Fibroblast of upper back skin (primary cell): ENCODE data around the gene LRRC71.

Source experiments
- DNase-seq: peaks from one replicate; pipeline ENCODE4 v3.0.0-alpha.2; 2013

Gene LRRC71

GRCh38 chr1:156953571-156953970 lies 33.1 kb downstream of the LRRC71 start:
- no peak for DNase-seq

DNA sequence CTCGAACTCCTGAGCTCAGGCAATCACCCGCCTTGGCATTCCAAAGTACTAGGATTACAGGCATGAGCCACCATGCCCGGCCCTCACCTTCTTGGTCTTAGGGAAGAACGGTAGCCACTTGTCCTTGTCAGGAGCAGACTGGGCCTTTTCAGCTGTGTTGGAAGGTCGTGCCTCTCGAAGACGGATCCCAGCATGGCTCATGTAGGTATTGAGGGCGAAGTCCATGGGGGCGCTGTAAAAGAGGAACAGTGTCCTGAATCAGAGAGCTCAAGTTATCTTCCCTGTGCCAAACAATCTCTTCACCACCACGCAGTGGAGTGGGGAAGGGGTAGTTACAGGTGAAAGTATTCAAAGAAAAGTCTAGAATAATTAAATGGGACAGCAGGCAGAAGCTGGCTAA lies 35.9 kb downstream of the LRRC71 start:
- no peak for DNase-seq

DNA sequence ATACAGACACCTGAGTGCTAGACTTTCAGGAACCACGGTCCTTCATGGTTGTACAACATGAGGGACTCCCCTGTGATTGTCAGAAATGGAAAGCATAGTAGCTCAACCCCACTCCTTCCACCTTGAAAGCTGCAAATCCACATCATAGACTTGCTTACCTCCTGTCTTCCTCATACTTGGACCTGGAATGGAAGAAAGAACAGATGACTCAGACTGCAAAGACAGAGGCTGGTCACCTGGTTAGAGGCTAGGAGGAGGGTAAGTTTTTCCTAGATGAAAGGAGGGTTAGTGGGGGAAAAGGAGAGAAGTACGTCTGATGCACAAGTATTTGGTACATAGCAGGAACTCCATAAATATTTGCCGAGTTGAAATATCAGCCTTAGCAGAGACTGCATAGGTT lies 37.2 kb downstream of the LRRC71 start:
- DNase-seq, result no peak

DNA sequence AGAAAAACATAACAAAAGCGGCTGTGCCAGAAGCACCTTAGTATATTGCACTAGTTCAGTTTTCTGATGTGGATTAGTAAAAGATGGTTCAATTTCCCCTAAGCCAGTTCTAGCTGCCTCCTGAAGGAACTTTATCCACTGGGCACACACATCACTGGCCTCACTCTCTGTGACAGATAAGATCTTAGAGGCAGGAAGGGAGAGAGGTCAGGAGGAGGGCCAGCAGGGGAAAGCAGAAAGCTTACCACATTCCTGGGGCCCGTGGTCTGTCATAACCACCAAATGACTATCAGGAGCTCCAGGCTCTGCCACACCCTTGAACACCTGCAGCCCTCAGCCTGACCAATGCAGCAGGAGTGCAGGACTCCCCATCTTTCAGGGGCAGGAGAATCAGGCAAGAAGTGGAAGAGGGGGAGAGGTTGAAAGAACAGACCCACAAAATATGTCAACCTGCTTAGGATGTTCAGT lies 37.8 kb downstream of the LRRC71 start:
- no peak for DNase-seq

- peak; percentile 35 for DNase-seq
These were observed 39.0 kb downstream of the LRRC71 start for GRCh38 chr1:156959414-156959813.

GRCh38 chr1:156959925-156960324 lies 39.5 kb downstream of the LRRC71 start:
- no peak for DNase-seq

DNA sequence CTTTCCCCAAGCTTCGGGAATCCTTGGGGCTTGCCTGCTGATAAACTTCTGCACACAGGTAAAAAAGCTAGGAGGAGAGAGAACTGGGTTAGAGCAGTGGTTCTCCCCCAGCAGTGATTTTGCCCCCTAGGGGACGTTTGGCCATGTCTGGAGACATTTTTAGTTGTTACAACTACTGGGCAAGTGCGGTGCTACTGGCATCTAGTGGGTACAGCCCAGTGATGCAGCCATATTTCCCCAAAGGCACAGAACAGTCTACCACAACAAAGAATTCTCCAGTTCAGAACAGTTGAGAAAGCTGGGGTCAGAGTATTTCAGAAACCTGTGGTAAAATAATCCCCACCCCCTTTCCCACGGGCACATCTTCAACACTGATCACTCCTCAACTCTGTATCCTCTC lies 41.3 kb downstream of the LRRC71 start:
- no peak for DNase-seq

DNA sequence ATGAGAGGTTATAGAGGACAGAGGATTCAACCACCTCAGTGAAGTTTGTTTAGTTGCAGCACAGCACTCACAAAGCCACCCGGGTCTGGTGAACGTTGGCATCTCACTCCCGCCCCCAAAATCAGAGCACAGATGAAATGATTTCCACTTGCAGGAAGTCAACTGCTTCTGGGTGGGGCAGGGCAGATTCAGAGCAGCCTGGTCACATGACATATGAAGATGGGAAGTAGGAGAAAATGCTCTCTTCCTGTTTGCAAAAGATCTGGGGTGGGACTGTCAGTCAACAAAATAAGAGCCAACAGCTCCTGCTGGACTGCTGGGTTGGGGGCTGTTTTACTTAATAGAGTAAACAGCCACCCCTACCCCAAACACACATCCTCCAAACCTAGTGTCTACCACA lies 43.2 kb downstream of the LRRC71 start:
- no peak for DNase-seq

GRCh38 chr1:156964441-156964840 lies 44.0 kb downstream of the LRRC71 start:
- DNase-seq, result peak; percentile 21

DNA sequence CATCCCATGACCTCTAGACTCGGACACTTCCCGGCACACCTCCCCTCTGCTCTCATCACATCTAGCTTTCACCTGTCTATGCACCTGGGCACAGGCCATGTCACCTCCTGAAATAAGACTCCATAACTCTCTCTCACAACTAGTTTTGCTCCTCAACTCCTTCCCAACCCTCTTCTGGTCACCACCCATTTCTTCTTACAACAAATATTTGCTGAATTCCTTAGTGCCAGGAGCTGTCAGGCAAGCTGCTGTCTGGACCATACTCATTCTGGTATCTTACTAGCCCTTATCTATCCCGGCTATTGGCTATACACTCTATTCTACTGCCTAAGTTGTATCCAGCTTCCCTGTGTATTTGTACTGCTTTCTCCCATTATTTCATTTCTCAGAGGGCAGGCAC lies 49.1 kb downstream of the LRRC71 start:
- no peak for DNase-seq

DNA sequence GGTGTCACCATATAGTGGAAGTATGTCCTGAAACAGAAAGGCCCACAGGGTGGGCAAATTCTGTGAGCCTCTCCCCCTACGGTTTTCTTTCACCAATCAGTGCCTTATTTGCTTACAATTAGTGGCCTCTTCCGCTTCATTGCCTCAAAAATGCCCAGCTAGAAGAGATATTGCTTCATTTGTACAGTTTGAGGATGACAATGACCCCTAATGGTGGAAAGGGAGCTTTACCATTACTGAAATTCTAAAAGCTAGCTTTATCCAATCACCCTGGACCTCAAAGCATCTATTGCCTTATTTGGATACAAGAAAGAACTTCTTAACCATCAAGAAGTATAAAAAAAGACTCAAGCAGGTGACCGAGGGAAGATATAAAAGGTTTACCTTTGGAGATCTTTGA lies 49.6 kb downstream of the LRRC71 start:
- DNase-seq, result peak; percentile 8

DNA sequence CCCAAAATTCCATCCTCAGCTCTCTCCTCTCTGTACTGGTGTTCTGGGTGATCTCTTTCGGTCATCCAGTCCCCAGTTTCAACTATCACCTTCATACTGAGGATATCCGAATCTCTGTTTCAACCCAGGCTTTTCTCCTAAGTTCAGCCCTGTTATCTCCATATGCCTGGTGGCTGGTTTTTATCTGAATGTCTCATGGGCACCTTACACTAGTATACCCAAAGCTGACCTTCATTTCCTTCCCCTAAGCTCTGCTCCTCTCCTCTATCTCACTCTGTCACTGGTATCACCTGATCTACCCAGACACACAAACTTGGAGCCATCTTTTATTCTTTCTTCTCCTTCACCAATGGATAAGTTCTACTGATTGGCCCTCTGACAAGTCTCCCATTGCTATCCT lies 53.0 kb downstream of the LRRC71 start:
- DNase-seq, result no peak

GRCh38 chr1:156975084-156975483 lies 54.7 kb downstream of the LRRC71 start:
- DNase-seq, result no peak

- no peak for DNase-seq
These were observed 60.1 kb downstream of the LRRC71 start for GRCh38 chr1:156980551-156980950.
